ENCODE measurements around the gene ZNF224. TPM values are rescaled to one million over a fixed set of nuclear protein-coding genes. Genes with fewer than 3 reads are reported as not detected.
"Not testable (repeated sequence)": the region's sequence is repeated elsewhere in the genome, so short reads cannot be mapped to it uniquely, and the experiment has no call there.

ZNF224 gene
- total RNA-seq, 1 experiment from 2014 or later, result 29.3 TPM

- Histone ChIP-seq H3F3A (ENCODE audit: insufficient read depth, low read depth) (no peaks in the 10 kb centered on the region), H3K9me3 (ENCODE audit: insufficient read depth, low read depth) (peaks cover 23% of the 10 kb centered on the region), H3K79me2 (ENCODE audit: low read depth) (no peaks in the 10 kb centered on the region), H3K27me3 (ENCODE audit: insufficient read depth, low read depth) (no peaks in the 10 kb centered on the region), H4K20me1 (ENCODE audit: insufficient read depth) (no peaks in the 10 kb centered on the region), H2AFZ (peak overlapping the region; percentile 93), H3K36me3 (ENCODE audit: low read depth) (no peaks in the 10 kb centered on the region; the same call in 1 of the 2 replicates), H3K9me2 (ENCODE audit: insufficient read depth) (no peaks in the 10 kb centered on the region), H3K4me2 (peak overlapping the region; percentile 73), H3K4me1 (replicated peaks; ENCODE audit: insufficient read depth) (peaks cover 14% of the 10 kb centered on the region; the same call in 1 of the 2 replicates), H3K27ac (no peak overlapping the region), H3K4me3 (peak overlapping the region; percentile 80)
- POLR2A ChIA-PET (ENCODE audit: unreplicated experiment), result no interaction called here
- intact Hi-C loops (cut with micrococcal nuclease; ENCODE audit: unreplicated experiment), result loop anchor here (1.0 to 10.0 kb wide), 7 partner anchors 20 to 191 kb away; partner anchors contain the start of genes ZNF155, ZNF222, ZNF224 and ZNF235
- CTCF ChIA-PET, result no interaction called here
- TF ChIP-seq EZH2 (IDR thresholded peaks at IDR 0.05; ENCODE audit: low read depth), result no peak
- TF ChIP-seq CTCF (conservative IDR thresholded peaks at IDR 0.05), result no peak
- DNase-seq, result no peak
- BruUV-seq (replicated peaks), result TSS peak; percentile 68
Measured at GRCh38 chr19:44113784-44114390, 19.7 kb downstream of the ZNF224 start.

GRCh38 chr19:44121162-44121561 lies 27.0 kb downstream of the ZNF224 start:
- H3K36me3 ChIP-seq (ENCODE audit: low read depth); H3K4me3 ChIP-seq; DNase-seq; H3K27ac ChIP-seq; intact Hi-C loops (cut with micrococcal nuclease; ENCODE audit: unreplicated experiment); CTCF ChIA-PET; H3F3A ChIP-seq (ENCODE audit: insufficient read depth, low read depth); BruUV-seq (replicated peaks); H3K4me1 ChIP-seq (replicated peaks; ENCODE audit: insufficient read depth); H3K9me2 ChIP-seq (ENCODE audit: insufficient read depth); H3K27me3 ChIP-seq (ENCODE audit: insufficient read depth, low read depth); H3K79me2 ChIP-seq (ENCODE audit: low read depth); POLR2A ChIA-PET (ENCODE audit: unreplicated experiment); H4K20me1 ChIP-seq (ENCODE audit: insufficient read depth); H3K9me3 ChIP-seq (ENCODE audit: insufficient read depth, low read depth); H3K4me2 ChIP-seq; H2AFZ ChIP-seq: not testable (repeated sequence)

- H3K27ac ChIP-seq, result no peak overlapping the region
- no TSS peak for BruUV-seq (replicated peaks)
- ChIA-PET CTCF (no interaction called here), POLR2A (ENCODE audit: unreplicated experiment) (no interaction called here)
- H3K4me2 ChIP-seq, result no peak overlapping the region
- intact Hi-C loops (cut with micrococcal nuclease; ENCODE audit: unreplicated experiment), result no loop called here
- no peaks in the 10 kb centered on the region for H3K4me1 ChIP-seq (replicated peaks; ENCODE audit: insufficient read depth)
- H3K27me3 ChIP-seq (ENCODE audit: insufficient read depth, low read depth), result no peaks in the 10 kb centered on the region
- 0 out of 2 replicates have a peak overlapping the region, but pooled peaks have one; percentile 5 for H3K4me3 ChIP-seq
- TF ChIP-seq CTCF (conservative IDR thresholded peaks at IDR 0.05), result no peak
- TF ChIP-seq EZH2 (IDR thresholded peaks at IDR 0.05; ENCODE audit: low read depth), result no peak
- peaks cover 28% of the 10 kb centered on the region for H3K36me3 ChIP-seq (ENCODE audit: low read depth)
- no peak overlapping the region for H2AFZ ChIP-seq
- H3K79me2 ChIP-seq (ENCODE audit: low read depth), result no peaks in the 10 kb centered on the region
- H3K9me3 ChIP-seq (ENCODE audit: insufficient read depth, low read depth), result peaks cover 56% of the 10 kb centered on the region
- no peaks in the 10 kb centered on the region for H3F3A ChIP-seq (ENCODE audit: insufficient read depth, low read depth)
- no peaks in the 10 kb centered on the region for H3K9me2 ChIP-seq (ENCODE audit: insufficient read depth)
- no peaks in the 10 kb centered on the region for H4K20me1 ChIP-seq (ENCODE audit: insufficient read depth)
- no peak for DNase-seq
Measured at GRCh38 chr19:44131955-44132354, 37.8 kb downstream of the ZNF224 start.
